ENCODE data around the gene PDZRN4.

The PDZRN4 gene

DNA sequence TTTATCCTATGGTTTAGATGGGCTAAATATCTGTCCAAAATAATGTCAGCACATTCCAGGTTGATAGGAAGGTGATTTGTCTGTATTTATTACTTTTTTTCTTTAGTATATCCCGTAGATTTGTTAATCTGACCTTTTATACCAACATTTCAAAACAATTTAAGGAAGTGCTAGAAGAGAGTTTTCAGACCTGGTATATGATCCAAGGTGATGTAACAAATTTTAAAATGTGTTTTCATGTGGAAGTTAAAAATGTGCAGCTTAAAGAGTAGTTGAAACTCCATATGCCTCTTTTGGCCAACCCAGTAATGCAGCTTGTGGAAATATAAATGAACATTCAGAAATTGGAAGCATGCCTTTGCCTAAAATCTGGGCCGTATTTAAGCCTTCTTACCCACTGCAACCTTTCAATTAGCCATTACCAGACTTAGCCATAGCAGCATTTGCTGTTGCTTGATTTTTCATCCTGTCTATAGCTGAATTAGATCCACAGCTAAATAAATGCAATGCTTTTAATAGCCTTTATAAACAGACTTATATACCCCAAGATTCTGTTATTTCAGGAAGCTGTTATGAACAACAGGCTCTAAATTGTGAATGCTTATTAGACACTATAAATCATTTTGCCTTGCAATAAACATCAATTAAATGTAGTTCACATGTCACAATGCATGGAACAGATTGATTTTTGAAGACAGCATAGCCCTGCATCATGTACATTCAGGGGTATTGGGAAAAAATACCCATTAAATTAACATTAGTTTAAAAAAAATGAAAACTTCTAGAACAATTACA is 271.2 kb downstream of the PDZRN4 start:
- DNase-seq (ENCODE audit: low spot score), result no peak

DNA sequence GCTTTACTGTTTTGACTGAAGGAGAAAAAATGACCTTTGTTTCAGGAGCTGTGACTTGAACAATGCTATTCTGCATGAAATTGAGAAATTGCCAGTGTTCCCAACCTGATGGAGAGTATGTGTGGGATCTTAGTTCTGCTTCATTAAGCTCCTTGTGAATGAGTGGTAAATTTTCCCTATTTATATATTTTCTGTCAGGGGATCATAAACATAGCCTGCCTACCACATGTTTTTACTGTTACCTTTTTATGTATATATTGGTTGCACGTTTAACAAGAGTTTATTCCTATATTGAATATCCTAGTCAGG is 271.7 kb downstream of the PDZRN4 start:
- peak; percentile 32 for DNase-seq (ENCODE audit: low spot score)

DNA sequence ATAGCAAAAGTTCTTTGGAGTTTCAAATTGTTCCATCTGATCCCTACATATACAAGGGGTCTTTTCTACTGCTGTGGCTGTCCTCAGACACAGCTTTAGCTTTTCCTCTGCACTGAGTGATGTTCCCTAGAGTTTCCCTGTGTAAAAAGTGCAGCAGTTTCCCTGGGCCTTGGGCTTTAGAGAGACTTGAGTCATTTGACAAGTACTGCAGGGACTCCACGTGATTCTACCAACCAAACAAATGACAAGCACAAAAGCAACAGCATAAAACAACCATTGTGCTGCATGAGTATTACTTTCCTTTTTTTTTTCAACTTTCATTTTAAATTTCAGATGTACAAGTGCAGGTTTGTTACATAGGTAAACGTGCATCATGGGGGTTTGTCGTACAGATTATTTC is 272.8 kb downstream of the PDZRN4 start:
- peak; percentile 64 for DNase-seq (ENCODE audit: low spot score)

DNA sequence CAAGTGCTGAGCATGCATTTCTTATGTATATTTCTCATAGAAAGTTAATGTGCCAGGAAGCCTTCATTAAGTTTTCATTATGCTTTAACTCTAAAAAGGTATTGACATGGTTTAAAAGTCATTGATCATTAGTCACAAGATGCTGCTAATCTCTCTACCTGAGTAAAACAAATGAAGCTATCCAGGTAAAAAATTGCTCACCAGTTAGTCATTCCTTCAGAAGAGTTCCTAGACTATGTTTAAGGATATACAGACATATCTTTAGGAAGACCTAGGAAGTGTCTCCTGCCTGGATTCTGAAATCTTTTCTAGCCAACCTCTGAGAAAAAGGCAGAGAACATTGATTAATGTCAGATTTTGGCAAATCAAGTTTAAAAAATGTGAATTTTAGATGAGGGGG is 274.2 kb downstream of the PDZRN4 start:
- DNase-seq (ENCODE audit: low spot score), result no peak

DNA sequence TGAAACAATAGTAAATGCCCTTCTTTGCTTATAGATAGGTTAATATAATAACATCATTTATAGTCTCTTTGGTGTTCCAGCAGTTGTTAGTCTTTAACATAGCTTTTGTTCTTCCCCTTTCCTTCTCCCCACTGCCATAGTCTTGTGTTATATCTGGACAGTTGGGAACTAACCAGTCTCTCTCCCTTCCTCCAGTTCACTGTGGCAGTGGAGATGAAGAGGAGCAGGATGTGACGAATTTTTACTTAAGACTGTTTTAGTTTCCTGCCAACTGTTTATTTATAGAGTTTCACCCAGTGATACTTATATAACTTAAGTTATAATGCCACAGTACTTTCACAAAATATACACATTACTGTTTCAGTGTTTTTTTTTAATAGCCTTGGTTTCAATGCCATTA is 277.4 kb downstream of the PDZRN4 start:
- no peak for DNase-seq (ENCODE audit: low spot score)

DNA sequence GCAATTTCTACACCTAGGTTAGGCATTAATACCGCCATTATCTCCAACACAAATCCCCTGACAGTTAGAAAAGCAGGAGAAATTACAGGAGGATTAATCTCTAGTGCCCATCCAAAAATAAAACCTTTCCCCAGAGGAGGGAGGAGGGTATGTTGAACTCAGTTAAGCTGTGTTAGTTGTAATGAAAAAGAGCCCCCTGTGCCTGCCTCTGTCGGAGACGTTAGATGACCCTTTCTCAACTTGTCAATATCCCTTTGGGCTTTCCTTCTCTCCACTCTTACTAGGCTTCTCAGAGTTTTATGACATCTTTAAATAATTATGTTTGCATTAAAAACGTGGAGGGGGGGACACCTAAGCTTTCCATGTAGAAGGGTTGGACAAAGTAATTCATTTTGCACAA is 278.2 kb downstream of the PDZRN4 start:
- DNase-seq (ENCODE audit: low spot score), result no peak

DNA sequence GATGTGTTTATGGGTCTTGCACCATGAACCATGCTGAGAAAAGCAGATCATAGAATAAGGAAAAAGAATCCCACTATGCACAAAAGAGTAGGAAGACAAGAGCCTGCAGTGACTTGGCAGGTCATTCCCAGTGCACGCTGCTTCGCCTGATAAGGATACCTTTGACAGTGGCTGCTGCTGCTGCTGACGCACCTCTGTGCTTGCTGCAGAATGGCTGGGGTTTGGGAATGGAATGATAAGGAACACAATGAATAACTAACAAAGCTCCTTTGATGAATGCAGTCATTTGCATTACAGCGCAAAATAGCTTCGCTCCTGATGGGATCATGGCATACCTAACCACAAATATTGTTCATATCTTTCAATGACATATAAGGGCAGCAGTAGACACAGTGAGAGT is 278.7 kb downstream of the PDZRN4 start:
- no peak for DNase-seq (ENCODE audit: low spot score)

DNA sequence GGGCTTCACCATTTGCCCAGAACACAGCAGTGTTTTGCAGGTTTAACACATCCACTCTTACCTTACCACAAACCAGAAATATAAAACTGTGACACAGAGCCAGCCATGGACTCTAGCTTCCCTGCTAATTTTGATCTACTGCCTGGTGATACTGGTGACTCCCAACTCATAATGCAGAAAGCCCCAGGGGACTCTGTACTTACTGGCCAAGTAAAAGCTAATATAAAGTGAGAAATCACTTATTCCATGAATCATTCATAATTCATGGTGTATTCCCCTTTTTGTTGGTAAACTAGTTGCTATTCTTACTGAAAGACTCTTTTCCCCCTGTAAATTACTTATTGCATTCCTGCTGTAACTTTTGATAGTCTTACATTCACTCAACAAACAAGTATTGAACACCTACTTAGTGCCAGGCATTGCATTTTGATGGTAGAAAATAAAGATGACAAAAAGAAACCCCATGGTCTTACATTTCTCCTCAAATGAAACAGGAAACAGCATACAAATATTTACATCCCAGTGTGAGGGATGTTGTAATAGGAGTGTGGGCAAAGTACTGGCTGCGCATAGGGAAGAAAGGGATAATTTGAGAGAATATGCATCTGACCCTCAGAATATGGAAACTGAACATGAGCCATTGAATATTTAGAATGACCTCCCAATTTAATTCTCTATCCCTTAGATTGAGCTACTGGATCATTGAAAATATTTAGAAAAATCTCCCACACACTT is 279.6 kb downstream of the PDZRN4 start:
- no peak for DNase-seq (ENCODE audit: low spot score)

DNA sequence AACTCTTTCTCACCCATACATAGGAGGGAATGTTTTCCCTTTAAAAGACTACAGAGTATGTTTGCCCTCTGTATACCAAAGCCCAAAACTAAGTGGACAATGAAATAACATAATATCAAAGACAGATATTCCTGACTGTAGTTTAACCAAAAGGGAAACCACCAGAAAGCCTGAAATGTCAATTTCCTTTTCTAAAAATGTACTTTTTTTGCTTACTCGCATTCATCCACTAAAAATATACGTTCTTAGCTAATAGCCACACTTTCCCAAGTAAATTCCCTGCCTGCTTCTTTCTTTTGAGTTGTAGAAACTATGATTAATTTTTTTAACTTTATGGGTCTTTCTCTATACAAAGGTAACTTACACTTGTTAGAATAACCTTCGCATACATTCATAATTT is 280.2 kb downstream of the PDZRN4 start:
- DNase-seq (ENCODE audit: low spot score), result no peak

DNA sequence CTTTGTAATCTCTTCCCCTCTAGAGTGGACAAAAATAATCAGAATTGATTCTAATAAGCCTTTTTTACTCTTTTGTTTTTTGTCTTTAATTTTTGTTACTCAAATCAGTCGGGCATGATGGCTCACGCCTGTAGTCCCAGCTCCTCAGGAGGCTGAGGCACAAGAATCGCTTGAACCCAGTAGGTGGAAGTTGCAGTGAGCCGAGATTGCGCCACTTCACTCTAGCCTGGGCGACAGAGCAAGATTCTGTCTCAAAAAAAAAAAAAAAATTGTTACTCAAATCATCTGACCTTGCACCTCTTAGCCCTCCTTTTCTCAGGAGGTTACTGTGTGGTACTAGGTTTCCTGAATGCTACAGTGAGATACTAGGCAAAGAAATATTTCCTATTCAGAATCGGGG is 280.6 kb downstream of the PDZRN4 start:
- DNase-seq (ENCODE audit: low spot score), result no peak

DNA sequence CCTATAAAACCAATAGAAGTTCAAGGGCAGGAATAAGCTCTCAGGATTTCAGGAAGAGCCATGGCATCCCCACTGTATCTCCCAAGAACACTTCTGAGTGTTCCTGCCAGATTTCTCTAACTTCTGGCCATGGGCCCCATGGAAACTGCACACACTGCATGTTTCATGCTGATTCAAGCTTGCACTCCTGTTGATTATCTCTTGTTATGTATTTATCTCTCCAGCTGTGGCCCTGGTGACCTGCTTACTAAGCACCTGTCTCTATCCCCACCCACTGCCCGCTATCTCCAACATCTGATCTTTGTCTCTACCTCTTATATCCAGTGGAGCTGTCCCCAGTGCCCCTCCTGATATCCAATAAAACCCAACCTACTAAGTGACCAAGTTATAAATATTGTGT is 285.3 kb downstream of the PDZRN4 start:
- no peak for DNase-seq (ENCODE audit: low spot score)

DNA sequence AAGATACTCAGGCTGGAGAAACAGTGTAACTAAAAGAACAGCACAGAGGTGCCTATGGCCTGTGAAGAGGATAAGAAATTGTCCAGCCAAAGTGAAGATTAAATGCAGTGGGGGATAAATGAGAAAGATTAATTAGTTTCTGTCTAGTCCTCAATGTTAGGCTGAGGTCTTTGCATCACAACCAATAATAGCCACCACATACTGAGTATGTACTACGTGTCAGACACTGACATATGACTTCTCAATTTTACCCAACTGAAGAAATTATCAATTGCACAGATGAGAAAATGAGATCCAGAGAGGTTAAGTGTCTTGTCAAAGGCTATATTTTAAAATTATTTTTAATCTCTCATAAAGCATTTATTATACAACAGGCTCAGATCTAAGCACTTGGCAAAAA is 285.9 kb downstream of the PDZRN4 start:
- DNase-seq (ENCODE audit: low spot score), result no peak

DNA sequence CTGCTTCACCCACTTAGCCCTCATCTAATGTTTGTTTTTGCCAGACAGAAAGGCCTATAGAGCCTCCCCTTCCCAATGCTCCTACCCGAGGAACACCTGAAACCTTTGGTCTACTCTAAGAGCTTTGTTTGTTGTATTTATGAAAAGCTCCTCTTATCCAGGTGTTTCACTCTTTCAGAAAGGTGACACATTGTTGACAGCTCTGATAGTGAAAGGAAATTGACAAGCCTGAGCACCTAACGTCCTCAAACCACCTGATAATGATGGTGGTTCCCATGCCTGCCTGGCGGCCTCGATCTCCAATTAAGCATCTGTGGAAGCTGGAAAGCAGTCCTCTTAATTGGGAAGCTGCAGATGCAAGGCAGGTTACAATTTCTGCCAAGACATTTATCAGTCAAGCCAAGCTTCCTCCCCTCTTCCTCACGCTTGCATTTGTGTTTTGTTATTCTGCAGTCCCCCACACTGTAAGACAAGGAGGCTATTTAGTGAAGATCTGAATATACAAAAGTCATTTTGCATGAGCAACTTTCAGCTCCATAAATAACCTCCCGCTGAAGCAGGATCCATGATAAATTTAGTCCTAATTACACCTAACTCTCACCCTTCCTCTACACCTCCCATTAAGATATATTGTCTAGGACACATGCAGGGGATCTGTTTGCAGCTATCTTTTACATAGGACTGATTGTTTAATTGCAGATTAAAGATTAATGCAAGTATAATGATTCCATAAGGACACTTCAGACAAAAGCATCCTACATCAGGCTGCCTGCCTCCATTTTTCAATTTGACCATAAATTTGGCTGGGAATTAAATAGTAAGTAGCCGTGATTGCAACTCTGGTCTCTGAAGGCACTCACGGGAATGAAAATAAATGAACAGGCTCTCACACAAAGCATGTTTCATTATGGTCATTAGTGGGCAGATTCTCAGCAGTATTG is 288.6 kb downstream of the PDZRN4 start:
- no peak for DNase-seq (ENCODE audit: low spot score)

DNA sequence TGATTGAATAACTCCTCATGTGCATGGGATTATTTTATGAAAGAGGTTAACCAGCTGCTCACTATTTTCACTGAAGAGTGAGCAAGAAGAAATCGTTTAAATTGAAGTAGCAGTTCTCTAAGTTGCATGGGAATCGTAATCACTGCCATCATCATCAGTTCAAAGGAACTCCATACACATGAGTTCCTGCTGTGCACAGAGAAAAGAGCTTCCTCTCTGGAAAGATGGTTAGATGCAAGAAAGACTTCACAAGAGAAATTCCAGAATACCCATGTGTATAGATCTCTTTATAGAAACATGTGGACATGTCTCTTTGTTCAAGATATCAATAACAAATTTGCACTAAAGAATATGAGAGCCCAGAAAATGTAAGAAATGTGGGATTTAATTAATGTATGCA is 291.3 kb downstream of the PDZRN4 start:
- no peak for DNase-seq (ENCODE audit: low spot score)

DNA sequence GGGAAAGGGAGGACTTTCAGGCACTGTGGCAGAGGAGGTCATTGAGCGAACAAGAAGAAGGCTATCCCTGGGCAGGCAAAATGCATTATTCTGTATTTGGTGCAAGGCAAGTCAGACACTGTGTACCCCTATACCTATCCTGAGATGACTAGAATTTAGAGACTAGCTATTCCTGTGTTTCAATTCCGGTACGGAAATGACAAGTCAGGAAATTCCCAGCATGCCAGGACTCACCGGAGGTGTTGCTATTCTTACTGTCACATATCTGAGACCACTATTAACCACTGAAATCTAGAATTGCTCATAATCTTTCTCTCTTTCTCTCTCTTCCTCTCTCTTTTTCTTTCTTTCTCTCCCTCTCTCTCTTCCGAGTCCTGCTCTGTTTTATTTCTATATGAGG is 297.1 kb downstream of the PDZRN4 start:
- DNase-seq (ENCODE audit: low spot score), result no peak

DNA sequence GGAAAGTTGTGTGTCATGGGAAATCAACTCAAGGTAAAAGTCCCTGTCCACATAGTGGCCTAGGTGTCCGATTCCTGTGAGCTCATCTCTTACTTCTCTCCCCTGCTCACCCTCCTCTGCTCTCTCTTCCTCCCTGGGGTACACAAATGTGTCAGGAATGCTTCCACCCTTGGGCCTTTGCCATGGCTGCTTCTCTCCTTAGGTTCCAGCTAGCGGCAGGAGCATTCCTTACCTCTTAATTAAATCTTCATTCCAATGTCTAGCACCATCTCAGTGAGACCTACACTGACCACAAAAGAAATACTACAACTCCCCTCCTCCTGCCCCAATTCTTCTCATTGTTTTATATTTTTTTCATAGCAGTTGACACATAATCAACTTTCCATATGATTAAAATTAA is 298.6 kb downstream of the PDZRN4 start:
- no peak for DNase-seq (ENCODE audit: low spot score)

DNA sequence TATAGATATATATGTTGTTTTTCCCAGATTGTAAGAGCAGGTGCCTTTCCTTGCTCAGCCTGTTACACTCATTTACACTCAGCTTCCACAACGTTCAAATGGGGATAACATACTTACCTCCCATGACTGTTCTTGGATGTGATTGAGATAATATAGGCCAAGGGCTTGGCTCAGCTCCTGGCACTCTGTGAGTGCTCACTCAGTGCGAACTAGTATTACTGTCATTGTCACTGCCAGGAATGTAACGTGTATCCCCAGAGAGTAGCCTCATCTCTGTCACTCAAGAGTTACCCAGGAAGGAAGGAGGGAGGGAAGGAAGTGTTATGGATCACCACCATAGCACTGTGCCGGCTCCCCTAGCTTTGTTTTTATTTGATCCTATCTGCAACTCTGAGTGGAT is 307.9 kb downstream of the PDZRN4 start:
- DNase-seq (ENCODE audit: low spot score), result no peak

DNA sequence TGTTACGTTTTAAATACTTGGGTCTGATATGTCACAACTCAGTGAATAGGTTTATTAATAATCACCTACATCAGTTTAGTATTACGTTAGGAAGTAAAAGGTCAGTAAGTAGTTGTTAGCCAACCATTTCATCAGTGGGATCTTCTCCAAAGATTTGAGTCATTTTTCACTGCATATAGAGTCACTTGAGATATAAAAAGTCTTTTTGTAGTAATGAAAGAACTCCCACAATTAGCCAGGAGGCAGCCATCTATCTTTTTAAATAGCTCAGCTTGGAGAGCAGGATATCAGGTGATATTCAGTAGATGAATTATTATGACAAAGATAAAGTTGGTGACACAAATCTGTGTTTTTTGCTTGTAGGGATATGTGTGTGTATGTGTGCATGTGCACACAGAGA is 309.3 kb downstream of the PDZRN4 start:
- no peak for DNase-seq (ENCODE audit: low spot score)

DNA sequence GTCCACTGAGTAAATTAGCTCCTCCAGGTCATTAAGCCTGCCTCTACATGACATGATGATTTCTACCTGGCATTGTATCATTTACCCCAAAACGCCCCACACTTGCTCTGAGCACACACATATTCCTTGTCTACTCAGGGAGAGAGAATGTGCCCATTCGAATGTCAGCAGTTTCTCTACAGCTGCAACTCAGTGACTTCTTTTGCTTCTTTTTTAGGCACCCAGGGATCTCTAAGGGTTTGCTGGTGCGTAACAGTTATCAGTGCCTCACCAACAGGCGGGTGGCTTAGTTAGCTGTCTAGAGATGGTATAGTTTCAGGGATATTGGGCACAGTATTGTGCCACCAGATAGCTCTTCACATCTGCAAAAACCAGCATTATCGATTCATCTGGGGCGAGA is 316.9 kb downstream of the PDZRN4 start:
- DNase-seq (ENCODE audit: low spot score), result no peak

DNA sequence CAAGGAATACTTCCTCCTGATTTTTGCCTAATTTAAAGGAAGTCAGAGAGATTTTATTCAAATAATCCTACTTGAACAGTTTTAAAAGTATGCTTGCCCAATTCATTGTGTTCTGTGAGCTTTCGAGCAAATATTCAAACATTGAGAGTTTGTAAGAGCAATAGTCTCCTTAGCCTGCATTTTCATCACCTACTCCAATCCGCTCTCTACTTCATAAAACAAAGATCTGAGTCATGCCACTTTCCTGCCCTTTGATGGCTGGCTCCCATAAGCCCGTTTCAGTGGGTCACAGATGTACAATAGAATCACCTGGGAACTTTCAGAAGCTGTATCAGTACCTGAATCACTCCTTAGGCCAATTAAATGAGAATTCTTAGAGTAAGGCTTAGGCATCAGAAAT is 319.2 kb downstream of the PDZRN4 start:
- DNase-seq (ENCODE audit: low spot score), result no peak

DNA sequence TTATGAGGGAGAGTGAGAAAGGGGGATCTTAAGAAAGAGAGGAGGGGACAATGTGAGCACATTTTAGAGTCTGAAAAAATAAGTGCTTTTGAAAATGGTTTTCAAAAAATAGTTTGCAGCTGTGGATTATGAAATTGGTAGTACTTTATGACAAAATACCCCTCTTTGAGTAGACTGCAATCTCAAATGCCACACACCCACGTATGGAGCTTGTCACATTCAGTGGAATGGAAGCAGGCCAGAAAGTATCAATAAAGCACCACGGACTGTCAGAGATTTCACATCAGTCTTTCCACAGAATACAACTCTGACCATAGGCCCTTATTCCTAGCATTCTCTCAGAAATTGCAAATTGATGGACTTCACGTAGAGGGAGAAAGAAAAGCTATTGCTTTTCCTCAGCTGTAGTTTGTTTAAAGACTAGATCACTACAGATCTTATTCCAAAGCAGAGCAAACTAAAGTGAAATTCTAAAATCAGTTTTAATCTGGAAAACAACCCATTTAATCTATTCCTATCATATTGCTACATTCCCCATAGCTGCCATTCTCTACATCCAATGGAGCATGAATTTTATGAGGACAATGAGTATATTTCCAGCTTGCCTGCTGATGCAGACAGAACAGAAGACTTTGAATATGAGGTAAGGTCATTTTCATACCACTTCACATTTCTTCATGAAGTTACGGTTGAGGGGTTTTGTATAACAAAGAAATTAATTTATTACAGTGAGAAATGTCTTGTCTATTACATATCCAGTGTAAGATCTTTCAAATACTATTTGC is 321.3 kb downstream of the PDZRN4 start:
- DNase-seq (ENCODE audit: low spot score), result no peak

DNA sequence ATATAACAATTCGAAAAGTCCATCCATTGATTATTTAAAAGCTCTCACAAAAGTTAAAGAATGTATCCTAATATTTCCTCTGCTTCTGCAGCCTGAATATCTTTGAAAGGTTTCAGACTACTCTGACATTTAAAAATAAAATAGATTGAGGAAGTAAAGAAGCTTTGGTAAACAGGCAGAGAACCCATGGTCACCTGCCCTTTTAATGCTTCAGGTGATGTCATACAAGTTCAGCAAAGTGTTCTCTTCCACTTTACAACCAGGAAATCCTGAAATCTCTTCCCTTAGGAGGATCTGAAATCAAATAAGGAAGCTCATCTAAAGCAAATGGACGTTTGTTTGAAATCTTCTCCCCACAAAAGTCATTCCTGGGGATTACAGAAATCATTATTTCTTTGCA is 322.4 kb downstream of the PDZRN4 start:
- no peak for DNase-seq (ENCODE audit: low spot score)
